Erythroblast (primary cell): ENCODE results near the gene LORICRIN.

Experiments
- GATA1 ChIP-seq: IDR thresholded peaks from 2 replicates; pipeline ENCODE4 v1.6.1; 2011; ENCODE audit warnings: low read depth, mild to moderate bottlenecking, control low read depth, low read length, moderate library complexity
- POLR2A ChIP-seq: IDR thresholded peaks from 2 replicates; pipeline ENCODE4 v1.6.1; 2011; ENCODE audit warnings: mild to moderate bottlenecking, low read length

- no peak for TF ChIP-seq POLR2A
- no peak for TF ChIP-seq GATA1
Observed at GRCh38 chr1:153261281-153262069, 2.0 kb downstream of the LORICRIN start.
